HEK293 (cell line): ENCODE data around the gene BPHL.

ENCODE experiments used
- IKZF3 ChIP-seq: fragments of 450-650 bp; IDR thresholded peaks from 2 replicates; pipeline ENCODE4 v1.5.0; 2018; ENCODE audit warnings: missing biosample characterization, mild to moderate bottlenecking, missing genetic modification characterization, moderate library complexity
- KLF9 ChIP-seq: fragments of 450-650 bp; formaldehyde crosslinking; IDR thresholded peaks from 2 replicates; pipeline ENCODE4 v1.5.1; 2016; ENCODE audit warnings: missing biosample characterization, missing genetic modification characterization, low read depth
- MZF1 ChIP-seq: fragments of 450-650 bp; formaldehyde crosslinking; IDR thresholded peaks from 2 replicates; pipeline ENCODE4 v1.5.1; 2017; ENCODE audit warnings: missing biosample characterization, missing genetic modification characterization, borderline replicate concordance
- SP3 ChIP-seq: fragments of 450-650 bp; formaldehyde crosslinking; IDR thresholded peaks from 2 replicates; pipeline ENCODE4 v1.5.1; 2016; ENCODE audit warnings: missing biosample characterization, missing genetic modification characterization
- TCF7L2 ChIP-seq: IDR thresholded peaks from 2 replicates; pipeline ENCODE4 v1.6.1; 2011; ENCODE audit warnings: low read depth, mild to moderate bottlenecking, inconsistent platforms, low read length, moderate library complexity, borderline replicate concordance
- WT1 ChIP-seq: fragments of 450-650 bp; formaldehyde crosslinking; IDR thresholded peaks from 2 replicates; pipeline ENCODE4 v1.5.1; 2016; ENCODE audit warnings: missing biosample characterization, missing genetic modification characterization
- ZBTB11 ChIP-seq: fragments of 450-650 bp; formaldehyde crosslinking; conservative IDR thresholded peaks from 2 replicates; pipeline ENCODE4 v1.5.1; 2016; ENCODE audit warnings: low read depth, missing biosample characterization, missing genetic modification characterization
- ZBTB21 ChIP-seq: fragments of 450-650 bp; formaldehyde crosslinking; IDR thresholded peaks from 2 replicates; pipeline ENCODE4 v1.5.1; 2017; ENCODE audit warnings: missing biosample characterization, missing genetic modification characterization
- ZBTB48 ChIP-seq: fragments of 450-650 bp; formaldehyde crosslinking; IDR thresholded peaks from 2 replicates; pipeline ENCODE4 v1.5.1; 2016; ENCODE audit warnings: missing biosample characterization, missing genetic modification characterization
- ZNF140 ChIP-seq: fragments of 450-650 bp; formaldehyde crosslinking; IDR thresholded peaks from 2 replicates; pipeline ENCODE4 v1.5.1; 2016; ENCODE audit warnings: missing biosample characterization, missing genetic modification characterization
- ZNF202 ChIP-seq: fragments of 450-650 bp; formaldehyde crosslinking; IDR thresholded peaks from 2 replicates; pipeline ENCODE4 v1.5.1; 2016; ENCODE audit warnings: missing biosample characterization, missing genetic modification characterization, borderline replicate concordance
- ZNF311 ChIP-seq: fragments of 450-650 bp; formaldehyde crosslinking; IDR thresholded peaks from 2 replicates; pipeline ENCODE4 v1.5.1; 2017; ENCODE audit warnings: missing biosample characterization, missing genetic modification characterization, borderline replicate concordance
- ZNF394 ChIP-seq: fragments of 450-650 bp; formaldehyde crosslinking; IDR thresholded peaks from 2 replicates; pipeline ENCODE4 v1.5.1; 2016; ENCODE audit warnings: missing biosample characterization, missing genetic modification characterization, mild to moderate bottlenecking, moderate library complexity, borderline replicate concordance
- ZNF473 ChIP-seq: fragments of 450-650 bp; formaldehyde crosslinking; IDR thresholded peaks from 2 replicates; pipeline ENCODE4 v1.5.1; 2017; ENCODE audit warnings: missing biosample characterization, missing genetic modification characterization
- ZNF518A ChIP-seq: fragments of 450-650 bp; formaldehyde crosslinking; conservative IDR thresholded peaks from 2 replicates; pipeline ENCODE4 v1.5.1; 2016; ENCODE audit warnings: low read depth, missing biosample characterization, missing genetic modification characterization
- ZNF585B ChIP-seq: fragments of 450-650 bp; formaldehyde crosslinking; IDR thresholded peaks from 2 replicates; pipeline ENCODE4 v1.5.1; 2016; ENCODE audit warnings: missing biosample characterization, missing genetic modification characterization
- ZNF596 ChIP-seq: fragments of 450-650 bp; IDR thresholded peaks from 2 replicates; pipeline ENCODE4 v1.5.0; 2018; ENCODE audit warnings: missing biosample characterization, mild to moderate bottlenecking, missing genetic modification characterization, moderate library complexity
- ZNF777 ChIP-seq: fragments of 450-650 bp; formaldehyde crosslinking; IDR thresholded peaks from 2 replicates; pipeline ENCODE4 v1.5.1; 2017; ENCODE audit warnings: missing biosample characterization, missing genetic modification characterization, borderline replicate concordance
- ZXDB ChIP-seq: fragments of 450-650 bp; formaldehyde crosslinking; IDR thresholded peaks from 2 replicates; pipeline ENCODE4 v1.5.1; 2016; ENCODE audit warnings: missing biosample characterization, missing genetic modification characterization
- TF ChIP-seq, protein P1 (sequence below): fragments of 450-650 bp; formaldehyde crosslinking; IDR thresholded peaks from 2 replicates; pipeline ENCODE4 v1.5.1; 2017; ENCODE audit warnings: missing biosample characterization, missing genetic modification characterization
- TF ChIP-seq, protein P2 (sequence below): fragments of 450-650 bp; formaldehyde crosslinking; IDR thresholded peaks from 2 replicates; pipeline ENCODE4 v1.5.1; 2016; ENCODE audit warnings: missing biosample characterization, missing genetic modification characterization, borderline replicate concordance
- TF ChIP-seq, protein P3 (sequence below): fragments of 450-650 bp; formaldehyde crosslinking; IDR thresholded peaks from 2 replicates; pipeline ENCODE4 v1.5.1; 2016; ENCODE audit warnings: missing biosample characterization, missing genetic modification characterization
- TF ChIP-seq, protein P4 (sequence below): fragments of 450-650 bp; IDR thresholded peaks from 2 replicates; pipeline ENCODE4 v1.5.1; 2018; ENCODE audit warnings: missing biosample characterization, missing genetic modification characterization

Gene BPHL

DNA sequence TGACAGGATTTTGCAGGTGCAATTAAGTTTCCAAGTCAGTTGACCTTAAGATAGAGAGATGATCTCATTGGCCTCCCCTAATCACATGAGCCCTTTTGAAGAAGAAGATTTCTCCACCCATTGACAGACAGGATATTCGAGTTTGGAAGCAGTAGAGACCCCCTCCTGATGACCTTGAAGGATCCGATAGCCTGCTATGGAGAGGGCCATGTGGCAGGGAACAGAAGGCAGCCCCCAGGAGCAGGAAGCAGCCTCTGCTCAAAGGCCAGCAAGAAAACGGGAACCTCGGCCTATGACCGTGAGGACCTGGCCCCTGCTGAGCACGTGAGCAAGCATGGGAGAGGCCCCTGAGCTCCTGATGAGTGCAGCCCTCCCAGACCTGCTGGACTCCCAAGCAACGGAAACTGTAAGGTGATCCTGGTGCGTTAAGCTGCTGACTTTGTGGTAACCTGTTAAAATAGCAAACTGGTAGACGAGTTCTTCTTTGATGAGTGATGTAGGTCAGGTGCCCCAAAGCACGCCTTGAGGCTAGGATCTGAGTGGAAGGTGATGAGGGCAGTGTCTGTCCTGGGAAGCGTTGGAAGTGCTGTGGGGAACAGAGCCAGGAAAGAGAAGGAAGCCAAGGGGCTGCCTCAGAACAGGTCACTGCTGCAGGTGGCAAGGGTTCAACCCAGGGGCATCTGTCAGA lies 57.3 kb downstream of the BPHL start (continued):
- TF ChIP-seq ZNF518A (tag by site-specific recombination) (no peak), ZXDB (tag by site-specific recombination) (peak; percentile 34; the same call in 1 of the 2 replicates), ZNF596 (no peak), MZF1 (tag by site-specific recombination) (no peak), ZNF473 (tag by site-specific recombination) (no peak), TCF7L2 (no peak), SP3 (no peak), WT1 (tag by site-specific recombination) (peak; percentile 59), ZBTB21 (tag by site-specific recombination) (no peak), ZBTB48 (tag by site-specific recombination) (0 out of 2 replicates have a peak, but pooled peaks have one; percentile 20), ZNF311 (tag by site-specific recombination) (no peak), IKZF3 (tag by site-specific recombination) (no peak), ZNF777 (tag by site-specific recombination) (no peak), ZBTB11 (no peak), ZNF140 (tag by site-specific recombination) (no peak), ZNF394 (tag by site-specific recombination) (no peak), KLF9 (no peak), ZNF585B (tag by site-specific recombination) (no peak), ZNF202 (tag by site-specific recombination) (no peak)
- TF ChIP-seq, protein P1, sequence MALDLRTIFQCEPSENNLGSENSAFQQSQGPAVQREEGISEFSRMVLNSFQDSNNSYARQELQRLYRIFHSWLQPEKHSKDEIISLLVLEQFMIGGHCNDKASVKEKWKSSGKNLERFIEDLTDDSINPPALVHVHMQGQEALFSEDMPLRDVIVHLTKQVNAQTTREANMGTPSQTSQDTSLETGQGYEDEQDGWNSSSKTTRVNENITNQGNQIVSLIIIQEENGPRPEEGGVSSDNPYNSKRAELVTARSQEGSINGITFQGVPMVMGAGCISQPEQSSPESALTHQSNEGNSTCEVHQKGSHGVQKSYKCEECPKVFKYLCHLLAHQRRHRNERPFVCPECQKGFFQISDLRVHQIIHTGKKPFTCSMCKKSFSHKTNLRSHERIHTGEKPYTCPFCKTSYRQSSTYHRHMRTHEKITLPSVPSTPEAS (tag by site-specific recombination), result no peak
- TF ChIP-seq, protein P2, sequence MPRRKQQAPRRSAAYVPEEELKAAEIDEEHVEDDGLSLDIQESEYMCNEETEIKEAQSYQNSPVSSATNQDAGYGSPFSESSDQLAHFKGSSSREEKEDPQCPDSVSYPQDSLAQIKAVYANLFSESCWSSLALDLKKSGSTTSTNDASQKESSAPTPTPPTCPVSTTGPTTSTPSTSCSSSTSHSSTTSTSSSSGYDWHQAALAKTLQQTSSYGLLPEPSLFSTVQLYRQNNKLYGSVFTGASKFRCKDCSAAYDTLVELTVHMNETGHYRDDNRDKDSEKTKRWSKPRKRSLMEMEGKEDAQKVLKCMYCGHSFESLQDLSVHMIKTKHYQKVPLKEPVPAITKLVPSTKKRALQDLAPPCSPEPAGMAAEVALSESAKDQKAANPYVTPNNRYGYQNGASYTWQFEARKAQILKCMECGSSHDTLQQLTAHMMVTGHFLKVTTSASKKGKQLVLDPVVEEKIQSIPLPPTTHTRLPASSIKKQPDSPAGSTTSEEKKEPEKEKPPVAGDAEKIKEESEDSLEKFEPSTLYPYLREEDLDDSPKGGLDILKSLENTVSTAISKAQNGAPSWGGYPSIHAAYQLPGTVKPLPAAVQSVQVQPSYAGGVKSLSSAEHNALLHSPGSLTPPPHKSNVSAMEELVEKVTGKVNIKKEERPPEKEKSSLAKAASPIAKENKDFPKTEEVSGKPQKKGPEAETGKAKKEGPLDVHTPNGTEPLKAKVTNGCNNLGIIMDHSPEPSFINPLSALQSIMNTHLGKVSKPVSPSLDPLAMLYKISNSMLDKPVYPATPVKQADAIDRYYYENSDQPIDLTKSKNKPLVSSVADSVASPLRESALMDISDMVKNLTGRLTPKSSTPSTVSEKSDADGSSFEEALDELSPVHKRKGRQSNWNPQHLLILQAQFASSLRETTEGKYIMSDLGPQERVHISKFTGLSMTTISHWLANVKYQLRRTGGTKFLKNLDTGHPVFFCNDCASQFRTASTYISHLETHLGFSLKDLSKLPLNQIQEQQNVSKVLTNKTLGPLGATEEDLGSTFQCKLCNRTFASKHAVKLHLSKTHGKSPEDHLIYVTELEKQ (tag by site-specific recombination), result no peak
- TF ChIP-seq, protein P3, sequence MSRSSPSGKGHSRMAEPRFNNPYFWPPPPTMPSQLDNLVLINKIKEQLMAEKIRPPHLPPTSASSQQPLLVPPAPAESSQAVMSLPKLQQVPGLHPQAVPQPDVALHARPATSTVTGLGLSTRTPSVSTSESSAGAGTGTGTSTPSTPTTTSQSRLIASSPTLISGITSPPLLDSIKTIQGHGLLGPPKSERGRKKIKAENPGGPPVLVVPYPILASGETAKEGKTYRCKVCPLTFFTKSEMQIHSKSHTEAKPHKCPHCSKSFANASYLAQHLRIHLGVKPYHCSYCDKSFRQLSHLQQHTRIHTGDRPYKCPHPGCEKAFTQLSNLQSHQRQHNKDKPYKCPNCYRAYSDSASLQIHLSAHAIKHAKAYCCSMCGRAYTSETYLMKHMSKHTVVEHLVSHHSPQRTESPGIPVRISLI (tag by site-specific recombination), result no peak
- TF ChIP-seq, protein P4, sequence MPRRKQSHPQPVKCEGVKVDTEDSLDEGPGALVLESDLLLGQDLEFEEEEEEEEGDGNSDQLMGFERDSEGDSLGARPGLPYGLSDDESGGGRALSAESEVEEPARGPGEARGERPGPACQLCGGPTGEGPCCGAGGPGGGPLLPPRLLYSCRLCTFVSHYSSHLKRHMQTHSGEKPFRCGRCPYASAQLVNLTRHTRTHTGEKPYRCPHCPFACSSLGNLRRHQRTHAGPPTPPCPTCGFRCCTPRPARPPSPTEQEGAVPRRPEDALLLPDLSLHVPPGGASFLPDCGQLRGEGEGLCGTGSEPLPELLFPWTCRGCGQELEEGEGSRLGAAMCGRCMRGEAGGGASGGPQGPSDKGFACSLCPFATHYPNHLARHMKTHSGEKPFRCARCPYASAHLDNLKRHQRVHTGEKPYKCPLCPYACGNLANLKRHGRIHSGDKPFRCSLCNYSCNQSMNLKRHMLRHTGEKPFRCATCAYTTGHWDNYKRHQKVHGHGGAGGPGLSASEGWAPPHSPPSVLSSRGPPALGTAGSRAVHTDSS (tag by site-specific recombination), result no peak
